Measurements from ENCODE around the gene CAMTA2. TPM values are rescaled to one million over a fixed set of nuclear protein-coding genes. Genes with fewer than 3 reads are reported as not detected.

Gene CAMTA2
- total and polyA plus RNA-seq, 9 of the 15 experiments (the other 6 are each of a cell fraction or from before 2014, with no cell fraction given): 0.24 to 25.1 (median 6.3) TPM

GRCh38 chr17:5003214-5003867 lies 15.9 kb upstream of the CAMTA2 start:
- Histone ChIP-seq H2AFZ (ENCODE audit: low read depth, low read length) (no peak overlapping the region), H3K79me2 (ENCODE audit: control insufficient read depth, insufficient read depth, low read length) (peaks cover 11% of the 10 kb centered on the region), H3K9ac (ENCODE audit: insufficient read depth in 1 of 2, low read depth in 2 of 2, low read length in 2 of 2) (no peak overlapping the region), H3K4me3 (no peak overlapping the region), H3K9me3 (replicated peaks; ENCODE audit: control insufficient read depth, insufficient read depth, low read depth, low read length) (no peaks in the 10 kb centered on the region), H3K36me3 (ENCODE audit: control insufficient read depth, insufficient read depth, low read length) (peaks cover 67% of the 10 kb centered on the region), H3K27me3 (ENCODE audit: control insufficient read depth in 2 of 2, insufficient read depth in 2 of 2, low read length in 2 of 2) (no peaks in the 10 kb centered on the region), H3K4me1 (replicated peaks in 1 of 2; ENCODE audit: control insufficient read depth in 2 of 2, insufficient read depth in 2 of 2, low read length in 2 of 2) (peaks cover 7 to 20% of the 10 kb centered on the region in 2 experiments; a peak in 3 of 5 replicates), H3K4me2 (ENCODE audit: insufficient read depth, low read length) (no peak overlapping the region), H4K20me1 (replicated peaks; ENCODE audit: control insufficient read depth, insufficient read depth, low read length) (no peaks in the 10 kb centered on the region), H3K9me1 (ENCODE audit: control insufficient read depth, insufficient read depth, low read length) (no peaks in the 10 kb centered on the region), H3K27ac (ENCODE audit: extremely low read depth, low read depth, low read length) (no peak overlapping the region)
- CTCF ChIA-PET (ENCODE audit: low intra/inter-chr PET ratio): no interaction called here
- in situ Hi-C loops (cut with MboI) (no loop called here), intact Hi-C loops (cut with micrococcal nuclease) (no loop called here)
- no peak for TF ChIP-seq HMGN3 (IDR thresholded peaks at IDR 0.05; ENCODE audit: borderline replicate concordance, extremely low read depth, insufficient read length, low read depth, low read length)
- no peak for TF ChIP-seq TEAD2 (tag; IDR thresholded peaks at IDR 0.05)
- no peak for TF ChIP-seq BRF1 (IDR thresholded peaks at IDR 0.05; ENCODE audit: borderline replicate concordance, extremely low read depth, insufficient read length)
- TF ChIP-seq NUFIP1 (IDR thresholded peaks at IDR 0.05; ENCODE audit: partially characterized antibody): no peak
- TF ChIP-seq GATA2 (CRISPR knock-in tag; IDR thresholded peaks at IDR 0.05): no peak
- TF ChIP-seq ZNF324 (CRISPR knock-in tag; IDR thresholded peaks at IDR 0.05): no peak
- TF ChIP-seq ESRRA (IDR thresholded peaks at IDR 0.05; ENCODE audit: borderline replicate concordance, low read depth): no peak
- TF ChIP-seq SMARCA5 (IDR thresholded peaks at IDR 0.05): no peak
- TF ChIP-seq ID3 (CRISPR knock-in tag; IDR thresholded peaks at IDR 0.05): no peak
- TF ChIP-seq ID3 (tag; IDR thresholded peaks at IDR 0.05): no peak
- no peak for TF ChIP-seq ZNF408 (CRISPR knock-in tag; IDR thresholded peaks at IDR 0.05; ENCODE audit: low read depth)
- TF ChIP-seq USF1 (CRISPR knock-in tag; IDR thresholded peaks at IDR 0.05): no peak
- no peak for TF ChIP-seq HDAC8 (tag; IDR thresholded peaks at IDR 0.05)
- TF ChIP-seq ZC3H11A (IDR thresholded peaks at IDR 0.05; ENCODE audit: low read depth, low read length): no peak
- TF ChIP-seq KAT2B (IDR thresholded peaks at IDR 0.05; ENCODE audit: low read depth, low read length): no peak
- no peak for TF ChIP-seq ZNF146 (CRISPR knock-in tag; IDR thresholded peaks at IDR 0.05; ENCODE audit: unreplicated experiment)
- TF ChIP-seq KDM1A (IDR thresholded peaks at IDR 0.05): no peak
- DNase-seq (ENCODE audit: extremely low read depth in 1 of 4, low spot score in 3 of 4) (no peak), FAIRE-seq (no peak), ATAC-seq (no peak)
- 94% methylated on average over 4 of the region's 18 CpGs for WGBS (ENCODE audit: insufficient coverage, low coverage, missing lambda C conversion rate)
- POLR2A ChIA-PET: interaction anchor here (0.6 to 1.5 kb wide), 2 partner anchors 12 to 37 kb away, joined by 4 read pairs; no protein-coding TSS in a partner anchor
- BruUV-seq (replicated peaks): no TSS peak
